Right ventricle myocardium inferior (tissue), 1 donor: ENCODE results near the gene LSM8. TPM values are rescaled to one million over a fixed set of nuclear protein-coding genes. Genes with fewer than 3 reads are reported as not detected.
A peak's percentile ranks its signal among the peaks of the same experiment; 100 is the strongest.
"Not testable (repeated sequence)": the region's sequence is repeated elsewhere in the genome, so short reads cannot be mapped to it uniquely, and the experiment has no call there.

Experiments
- ATAC-seq: fragments of 200-7000 bp; cut with Tn5 transposase; one replicate; pipeline ENCODE4 v1.9.1; 2020; ENCODE audit warnings: mild to moderate bottlenecking, moderate library complexity
- DNase-seq: peaks from one replicate; pipeline ENCODE4 v3.0.0; 2021; ENCODE audit errors: missing footprints
- intact Hi-C: fragments of 100-400 bp; cut with DNase I; formaldehyde crosslinking; loops from one replicate; pipeline ENCODE4 v1.11.0; 2022
- long read RNA-seq: library from polyadenylated mRNA; unstranded; transcript quantifications from one replicate; pipeline ENCODE4 v2.0.0, GENCODE V29; 2021
- total RNA-seq: library from RNA; stranded (reverse); fragmentation: NEBNext Ultra II Directional; extraction: Animal tissue kit (Norgen Biotek cat#: 25700); gene quantifications from one replicate; pipeline ENCODE4 v1.2.1, GENCODE V29; 2021
- donor health status: DM: no; HTN: yes; CAD: no; lungs with severe emphysema.

LSM8 gene
- total RNA-seq: 19.1 TPM
- long read RNA-seq, transcript LSM8-201 (4 exons, 1,305 nt): major isoform, 9 of 9 reads
- long read RNA-seq, partial matches to known transcripts: 0 of 9 reads
- long read RNA-seq, other reads (novel, unspliced or antisense): 0 of 9 reads

DNA sequence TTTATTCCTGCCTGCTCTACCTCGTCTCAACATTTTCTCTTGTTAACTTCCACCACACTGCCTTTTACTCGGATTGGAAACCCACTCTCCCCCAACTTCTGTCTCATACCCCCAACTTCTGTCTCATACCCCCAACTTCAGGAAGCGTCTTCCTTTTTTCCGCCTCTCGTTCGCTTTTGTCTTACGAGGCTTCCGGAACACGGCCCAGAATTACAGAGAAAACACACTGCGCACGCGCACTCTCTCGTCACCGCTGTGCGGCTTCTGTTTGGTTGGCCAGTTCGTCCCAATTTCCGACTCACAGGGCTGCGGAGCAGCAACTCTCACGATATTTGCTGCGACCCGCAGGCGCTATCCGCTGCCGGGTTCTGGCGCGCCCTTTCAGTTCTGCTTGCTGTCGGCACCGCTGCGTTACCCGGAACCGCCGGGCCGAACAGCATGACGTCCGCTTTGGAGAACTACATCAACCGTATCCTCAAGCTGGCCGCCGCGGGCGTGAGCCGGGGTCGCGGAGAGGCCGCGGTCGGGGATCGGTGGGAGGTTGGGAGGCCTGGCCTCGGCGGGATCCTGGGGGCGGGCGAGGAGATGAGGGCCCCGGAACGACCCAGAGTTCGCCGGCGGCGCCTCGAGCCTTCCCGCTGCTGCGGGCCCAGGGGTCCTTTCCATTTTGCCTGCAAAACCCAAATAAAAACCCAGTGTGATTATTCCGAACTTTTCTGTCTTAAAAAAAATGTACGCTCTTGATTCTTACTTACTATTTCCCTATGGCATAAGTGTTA is at the start of gene LSM8:
Gene LSM8, plus strand, starts transcription at position 379 of the 779 bp plus-strand sequence. Its CDS starts 60 bp downstream, at position 439.
- intact Hi-C loops: no loop called here
- DNase-seq (peak; percentile 98), ATAC-seq (peak; percentile 99)

DNA sequence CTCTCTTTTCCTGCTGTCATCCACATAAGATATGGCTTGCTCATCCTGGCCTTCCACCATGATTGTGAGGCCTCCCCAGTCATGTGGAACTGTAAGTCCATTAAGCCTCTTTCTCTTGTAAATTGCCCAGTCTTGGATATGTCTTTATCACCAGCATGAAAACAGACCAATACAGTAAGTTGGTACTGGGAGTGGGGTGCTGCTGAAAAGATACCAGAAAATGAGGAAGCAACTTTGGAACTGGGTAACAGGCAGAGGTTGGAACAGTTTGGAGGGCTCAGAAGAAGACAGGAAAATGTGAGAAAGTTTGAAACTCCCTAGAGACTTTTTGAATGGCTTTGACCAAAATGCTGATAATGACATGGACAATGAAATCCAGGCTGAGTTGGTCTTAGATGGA is 49.5 kb upstream of the LSM8 start:
- DNase-seq, ATAC-seq, intact Hi-C loops: not testable (repeated sequence)

GRCh38 chr7:118140468-118140867 is 43.5 kb upstream of the LSM8 start:
- DNase-seq: no peak
- ATAC-seq: no peak
- intact Hi-C loops: no loop called here

DNA sequence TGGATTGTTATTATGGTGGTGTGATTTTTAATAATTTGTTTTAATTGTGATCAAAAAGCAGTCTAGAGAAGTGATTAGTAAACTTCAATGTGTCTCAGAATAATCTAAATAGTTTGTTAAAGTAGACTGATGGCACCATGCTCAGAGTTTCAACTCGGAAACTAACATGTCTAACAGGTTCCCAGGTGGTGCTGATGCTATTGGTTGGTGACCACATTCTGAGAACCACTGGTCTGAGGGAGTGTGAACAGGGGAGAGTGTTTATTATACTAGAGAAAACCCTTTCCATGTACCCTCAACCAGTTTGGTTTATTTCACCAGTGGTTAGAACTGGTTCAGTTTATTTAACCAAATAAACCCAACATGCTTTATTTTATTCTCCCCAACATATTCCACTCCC is 42.0 kb upstream of the LSM8 start:
- intact Hi-C loops: no loop called here
- ATAC-seq (no peak), DNase-seq (no peak)

DNA sequence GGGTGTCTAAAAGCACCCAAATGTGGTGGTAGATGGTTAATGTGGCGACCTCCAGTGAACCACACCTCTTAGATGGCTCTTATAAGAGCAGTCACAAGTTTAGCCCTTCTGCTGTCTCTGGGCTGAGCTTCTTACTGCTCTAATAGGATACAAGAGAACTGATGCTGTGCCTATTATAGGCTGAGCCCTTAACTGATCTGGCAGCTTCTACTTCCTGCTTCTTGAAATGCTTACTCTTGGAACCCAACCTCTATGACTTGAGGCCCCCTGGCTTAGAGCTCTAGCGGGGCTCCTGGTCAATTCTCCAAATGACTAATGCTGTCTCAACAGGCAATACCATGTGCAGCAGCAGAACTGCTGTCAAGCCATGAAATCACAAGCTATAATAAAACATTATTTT is 35.0 kb upstream of the LSM8 start:
- intact Hi-C loops: no loop called here
- ATAC-seq (no peak), DNase-seq (no peak)

- DNase-seq (no peak), ATAC-seq (no peak)
- intact Hi-C loops: no loop called here
These were observed 34.6 kb upstream of the LSM8 start for GRCh38 chr7:118149394-118149793.

DNA sequence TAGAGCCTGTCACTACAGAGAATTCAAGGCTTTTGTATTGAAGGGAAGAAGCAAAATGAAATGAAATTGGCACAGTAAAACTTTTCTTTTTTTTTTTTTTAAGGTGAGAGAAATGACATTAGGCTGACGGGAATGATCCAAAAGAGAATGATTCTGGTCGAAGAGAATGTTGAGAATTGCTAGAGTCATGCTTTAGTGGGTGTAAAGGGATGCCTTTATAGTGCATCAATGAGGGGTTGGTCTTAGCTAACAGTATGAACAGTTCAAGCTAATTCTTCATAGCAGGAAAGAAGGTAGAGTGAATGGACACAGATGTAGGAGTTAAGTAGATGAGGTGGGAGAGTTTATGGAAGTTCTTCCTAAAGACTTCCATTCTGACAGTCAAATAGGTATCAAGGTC is 32.3 kb upstream of the LSM8 start:
- DNase-seq (no peak), ATAC-seq (no peak)
- intact Hi-C loops: loop anchor here (5.0 kb wide), 1 partner anchor 399 kb away; no protein-coding TSS in a partner anchor

DNA sequence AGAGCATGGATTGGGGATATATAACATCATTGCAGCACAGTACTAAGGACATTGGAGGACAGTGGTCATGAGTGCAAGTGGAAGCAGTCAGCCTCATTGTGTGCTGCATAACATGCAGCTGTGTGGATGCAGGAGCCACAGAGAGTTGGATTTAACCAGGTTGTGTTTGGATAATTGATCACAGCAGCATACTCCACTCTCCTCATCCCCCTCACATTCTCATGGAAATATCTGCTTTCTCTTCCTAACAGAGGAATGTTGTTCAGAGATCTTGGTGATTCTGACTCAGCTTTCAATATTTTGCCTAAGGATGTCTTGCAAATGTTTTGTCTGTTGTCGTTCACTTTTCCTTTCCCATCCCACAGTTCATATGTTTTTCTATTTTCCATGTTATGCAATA is 31.8 kb upstream of the LSM8 start:
- DNase-seq (no peak), ATAC-seq (no peak)
- intact Hi-C loops: loop anchor here (5.0 kb wide), 1 partner anchor 400 kb away; no protein-coding TSS in a partner anchor

- ATAC-seq (no peak), DNase-seq (no peak)
- intact Hi-C loops: loop anchor here (5.0 kb wide), 1 partner anchor 400 kb away; no protein-coding TSS in a partner anchor
These were observed 31.3 kb upstream of the LSM8 start for GRCh38 chr7:118152654-118153053.

DNA sequence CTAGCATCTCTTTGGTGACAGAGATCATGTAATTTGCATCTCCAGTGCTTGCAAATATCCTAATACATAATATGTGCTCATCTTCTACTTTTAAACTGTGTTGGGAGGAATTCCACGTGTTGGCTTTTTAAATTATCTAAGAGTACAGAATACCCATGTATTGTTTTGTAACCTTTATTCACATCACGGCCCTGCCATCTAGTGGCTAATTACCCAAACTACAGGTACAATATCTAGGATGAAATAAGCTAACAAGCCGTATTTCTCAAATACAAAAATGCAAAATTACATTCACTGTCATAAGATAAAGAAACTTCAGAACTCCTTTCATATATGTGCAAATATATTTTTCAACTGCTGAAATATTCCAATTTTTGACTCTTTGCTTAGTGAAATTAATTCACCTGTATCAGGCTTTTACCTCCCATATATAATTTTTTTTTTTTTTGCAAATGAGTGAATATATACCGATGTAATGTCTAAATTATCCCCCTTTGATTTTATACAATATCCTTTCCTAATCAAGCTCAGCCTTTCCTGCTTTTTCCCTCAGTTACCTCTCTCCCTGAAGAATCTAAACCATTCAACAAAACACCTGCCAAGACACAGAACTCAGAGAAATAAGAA is 30.3 kb upstream of the LSM8 start:
- DNase-seq (no peak), ATAC-seq (no peak)
- intact Hi-C loops: loop anchor here (5.0 kb wide), 1 partner anchor 401 kb away; no protein-coding TSS in a partner anchor

- DNase-seq: no peak
- intact Hi-C loops: no loop called here
These were observed 25.2 kb upstream of the LSM8 start for GRCh38 chr7:118158766-118159165.

GRCh38 chr7:118169146-118169545 is 14.8 kb upstream of the LSM8 start:
- intact Hi-C loops: no loop called here
- DNase-seq (no peak), ATAC-seq (no peak)

More at GRCh38 chr7:118158766-118159165, 25.2 kb upstream of the LSM8 start:
- no peak for ATAC-seq

- DNase-seq (no peak), ATAC-seq (no peak)
- intact Hi-C loops: no loop called here
These were observed 8.2 kb upstream of the LSM8 start for GRCh38 chr7:118175740-118176139.

- ATAC-seq: no peak
- DNase-seq: no peak
- intact Hi-C loops: no loop called here
These were observed 4.8 kb upstream of the LSM8 start for GRCh38 chr7:118179191-118179590.

GRCh38 chr7:118182593-118183427 is 1.2 kb upstream of the LSM8 start:
- ATAC-seq: no peak
- intact Hi-C loops: no loop called here
- DNase-seq: no peak

DNA sequence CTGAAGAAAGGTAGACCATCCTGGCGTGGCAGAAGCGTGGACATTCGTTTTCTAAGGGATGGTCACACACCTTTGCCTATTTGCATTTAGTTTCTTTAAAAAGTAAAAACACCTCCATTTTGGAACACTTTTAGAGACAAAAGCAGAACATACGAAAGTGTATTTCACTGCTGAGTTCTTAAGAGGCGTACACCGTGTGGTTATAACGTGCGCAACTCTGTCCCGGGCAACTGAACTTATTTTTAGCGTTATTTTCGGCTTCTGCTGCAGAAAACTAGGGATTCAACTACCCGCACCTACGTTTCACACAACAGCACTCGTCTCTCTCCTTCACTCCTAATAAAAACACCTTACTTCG is 557 bp upstream of the LSM8 start:
- no peak for DNase-seq
- intact Hi-C loops: no loop called here
- peak; percentile 1 for ATAC-seq

GRCh38 chr7:118184565-118184940 is 589 bp downstream of the LSM8 start:
- intact Hi-C loops: no loop called here
- no peak for DNase-seq
- ATAC-seq: no peak

DNA sequence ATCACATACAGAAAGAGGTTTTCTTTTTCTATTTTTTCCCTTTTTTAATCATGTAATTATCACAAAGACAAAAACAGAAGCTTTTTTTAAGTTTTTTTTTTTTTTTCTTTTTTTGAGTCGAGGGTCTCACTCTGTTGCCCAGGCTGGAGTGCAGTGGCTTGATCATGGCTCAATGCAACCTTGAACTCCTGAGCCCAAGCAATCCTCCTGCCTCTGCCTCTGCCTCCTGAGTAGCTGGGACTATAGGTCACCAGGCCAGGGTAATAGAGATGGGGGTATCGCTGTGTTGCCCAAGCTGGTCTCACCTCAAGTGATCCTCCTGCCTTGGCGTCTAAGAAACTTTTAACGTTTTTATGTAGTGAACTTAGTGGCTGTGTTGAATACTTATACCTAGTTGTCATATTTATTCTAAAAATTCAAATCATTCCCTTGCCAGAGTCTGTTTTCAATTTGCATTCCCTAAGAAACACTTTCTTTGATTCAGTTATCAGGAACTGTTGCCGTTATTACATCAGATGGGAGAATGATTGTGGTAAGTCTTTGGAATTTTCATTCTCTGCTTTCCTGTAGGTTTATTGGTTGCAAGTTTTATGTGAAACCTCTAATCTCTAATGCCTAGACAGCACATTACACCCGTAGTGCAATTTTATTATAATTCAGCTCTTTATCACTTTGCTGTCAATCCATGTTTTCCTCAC is 1.3 kb downstream of the LSM8 start:
- no peak for DNase-seq
- intact Hi-C loops: no loop called here

DNA sequence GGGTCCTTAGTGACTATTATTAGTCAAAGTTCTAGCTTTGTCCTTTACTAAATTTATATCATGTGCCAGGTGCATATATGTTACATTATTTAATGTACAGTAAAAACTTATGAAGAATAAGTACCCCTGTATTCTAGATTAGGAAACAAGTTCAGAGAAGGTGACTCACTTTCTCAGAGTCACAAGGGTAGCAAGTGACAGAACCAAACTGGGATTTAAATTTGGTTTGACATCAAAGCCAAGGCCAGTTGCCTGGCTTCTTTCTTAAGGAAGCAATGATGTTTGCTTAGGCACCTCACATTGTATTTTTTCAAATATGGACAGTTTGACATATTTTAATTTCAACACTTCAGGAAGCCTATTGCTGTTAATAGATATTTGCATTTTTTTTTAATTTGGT is 2.5 kb downstream of the LSM8 start:
- intact Hi-C loops: no loop called here
- no peak for DNase-seq
- ATAC-seq: no peak

More for the DNA sequence above, 1.3 kb downstream of the LSM8 start:
- ATAC-seq: no peak
